ENCODE measurements around the gene PROK1.

- TF ChIP-seq CTCF (conservative IDR thresholded peaks at IDR 0.05; ENCODE audit: low read depth, low read length) (no peak), SMC3 (IDR thresholded peaks at IDR 0.05; ENCODE audit: low read depth, low read length) (no peak), CHD1 (IDR thresholded peaks at IDR 0.05; ENCODE audit: low read depth, low read length) (no peak), BHLHE40 (IDR thresholded peaks at IDR 0.05; ENCODE audit: low read depth, low read length) (no peak), RFX5 (IDR thresholded peaks at IDR 0.05; ENCODE audit: low read depth, low read length) (no peak), POLR2A (IDR thresholded peaks at IDR 0.05; ENCODE audit: low read depth, low read length) (no peak)
These were observed 1.4 kb downstream of the PROK1 start for GRCh38 chr1:110452330-110452729.
